DND-41 (cell line): ENCODE measurements around the gene CCRL2.
A peak's percentile ranks its signal among the peaks of the same experiment; 100 is the strongest.

Experiments used
- ATAC-seq: fragments of 200-7000 bp; cut with Tn5 transposase; 3 replicates; pipeline ENCODE4 v1.9.1; 2021; ENCODE audit warnings: low read depth; ENCODE audit not compliant: insufficient read depth
- DNase-seq: peaks from one replicate; pipeline ENCODE4 v3.0.0-alpha.2; 2020
- H2AFZ ChIP-seq: 2 replicates; pipeline ENCODE4 v1.6.0; 2012; ENCODE audit warnings: low read depth, low read length
- H3K27ac ChIP-seq: 2 replicates; pipeline ENCODE4 v1.5.1; 2012; ENCODE audit warnings: low read length, inconsistent platforms
- H3K27me3 ChIP-seq: fragments of 200-600 bp; sonication (generic); 2 replicates; pipeline ENCODE4 v1.6.0; 2012; ENCODE audit warnings: low read length, mild to moderate bottlenecking, inconsistent platforms; ENCODE audit not compliant: insufficient read depth, poor library complexity
- H3K36me3 ChIP-seq: 2 replicates; pipeline ENCODE4 v1.5.1; 2012; ENCODE audit warnings: low read length, inconsistent platforms; ENCODE audit not compliant: insufficient read depth
- H3K4me1 ChIP-seq: 2 replicates; pipeline ENCODE4 v1.5.1; 2012; ENCODE audit warnings: mild to moderate bottlenecking, low read length; ENCODE audit not compliant: insufficient read depth
- H3K4me2 ChIP-seq: 2 replicates; pipeline ENCODE4 v1.6.0; 2012; ENCODE audit warnings: mild to moderate bottlenecking, moderate library complexity, low read length, inconsistent platforms; ENCODE audit not compliant: insufficient read depth
- H3K4me3 ChIP-seq, 2 experiments: fragments of 200-600 bp in 1 of 2; shearing (Covaris generic) in 1 of 2; 2 replicates each; pipeline ENCODE4 v1.5.1; 2012 to 2016; ENCODE audit warnings: inconsistent platforms in 2 of 2, low read length in 2 of 2, mild to moderate bottlenecking in 2 of 2, low read depth in 1 of 2, moderate library complexity in 1 of 2
- H3K79me2 ChIP-seq: 2 replicates; pipeline ENCODE4 v1.6.0; 2012; ENCODE audit warnings: low read length, inconsistent platforms; ENCODE audit not compliant: insufficient read depth
- H3K9ac ChIP-seq: 2 replicates; pipeline ENCODE4 v1.6.0; 2012; ENCODE audit warnings: low read depth, mild to moderate bottlenecking, inconsistent platforms, low read length, moderate library complexity
- H3K9me3 ChIP-seq: 2 replicates; pipeline ENCODE4 v1.5.1; 2012; ENCODE audit warnings: low read length, moderate library complexity, mild to moderate bottlenecking, inconsistent platforms; ENCODE audit not compliant: insufficient read depth, severe bottlenecking
- H4K20me1 ChIP-seq: 2 replicates; pipeline ENCODE4 v1.6.0; 2012; ENCODE audit warnings: low read length; ENCODE audit not compliant: insufficient read depth
- EZH2 ChIP-seq: IDR thresholded peaks from 3 replicates; pipeline ENCODE4 v1.6.1; 2012; ENCODE audit warnings: borderline replicate concordance, low read depth, mild to moderate bottlenecking, moderate library complexity, low read length, inconsistent platforms; ENCODE audit not compliant: severe bottlenecking
- TF ChIP-seq, protein P1 (sequence below): IDR thresholded peaks from 2 replicates; pipeline ENCODE4 v1.5.1; 2012; ENCODE audit warnings: borderline replicate concordance, low read length, moderate library complexity, mild to moderate bottlenecking; ENCODE audit not compliant: poor library complexity, severe bottlenecking; ENCODE audit errors: extremely low read depth

CCRL2 gene

GRCh38 chr3:46395766-46396530 is 11.1 kb upstream of the CCRL2 start:
- H2AFZ ChIP-seq = no peak overlapping the region
- DNase-seq = no peak
- TF ChIP-seq, protein P1, sequence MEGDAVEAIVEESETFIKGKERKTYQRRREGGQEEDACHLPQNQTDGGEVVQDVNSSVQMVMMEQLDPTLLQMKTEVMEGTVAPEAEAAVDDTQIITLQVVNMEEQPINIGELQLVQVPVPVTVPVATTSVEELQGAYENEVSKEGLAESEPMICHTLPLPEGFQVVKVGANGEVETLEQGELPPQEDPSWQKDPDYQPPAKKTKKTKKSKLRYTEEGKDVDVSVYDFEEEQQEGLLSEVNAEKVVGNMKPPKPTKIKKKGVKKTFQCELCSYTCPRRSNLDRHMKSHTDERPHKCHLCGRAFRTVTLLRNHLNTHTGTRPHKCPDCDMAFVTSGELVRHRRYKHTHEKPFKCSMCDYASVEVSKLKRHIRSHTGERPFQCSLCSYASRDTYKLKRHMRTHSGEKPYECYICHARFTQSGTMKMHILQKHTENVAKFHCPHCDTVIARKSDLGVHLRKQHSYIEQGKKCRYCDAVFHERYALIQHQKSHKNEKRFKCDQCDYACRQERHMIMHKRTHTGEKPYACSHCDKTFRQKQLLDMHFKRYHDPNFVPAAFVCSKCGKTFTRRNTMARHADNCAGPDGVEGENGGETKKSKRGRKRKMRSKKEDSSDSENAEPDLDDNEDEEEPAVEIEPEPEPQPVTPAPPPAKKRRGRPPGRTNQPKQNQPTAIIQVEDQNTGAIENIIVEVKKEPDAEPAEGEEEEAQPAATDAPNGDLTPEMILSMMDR = no peak
- TF ChIP-seq EZH2 = no peak
- no peaks in the 10 kb centered on the region for H3K9me3 ChIP-seq
- H4K20me1 ChIP-seq = no peaks in the 10 kb centered on the region
- no peak overlapping the region for H3K4me2 ChIP-seq
- no peaks in the 10 kb centered on the region for H3K36me3 ChIP-seq
- H3K9ac ChIP-seq = no peak overlapping the region
- no peak overlapping the region for H3K4me3 ChIP-seq
- ATAC-seq = no peak
- no peaks in the 10 kb centered on the region for H3K79me2 ChIP-seq
- H3K27ac ChIP-seq = peak overlapping the region; percentile 89
- peaks cover 65% of the 10 kb centered on the region for H3K4me1 ChIP-seq
- H3K27me3 ChIP-seq = no peaks in the 10 kb centered on the region

DNA sequence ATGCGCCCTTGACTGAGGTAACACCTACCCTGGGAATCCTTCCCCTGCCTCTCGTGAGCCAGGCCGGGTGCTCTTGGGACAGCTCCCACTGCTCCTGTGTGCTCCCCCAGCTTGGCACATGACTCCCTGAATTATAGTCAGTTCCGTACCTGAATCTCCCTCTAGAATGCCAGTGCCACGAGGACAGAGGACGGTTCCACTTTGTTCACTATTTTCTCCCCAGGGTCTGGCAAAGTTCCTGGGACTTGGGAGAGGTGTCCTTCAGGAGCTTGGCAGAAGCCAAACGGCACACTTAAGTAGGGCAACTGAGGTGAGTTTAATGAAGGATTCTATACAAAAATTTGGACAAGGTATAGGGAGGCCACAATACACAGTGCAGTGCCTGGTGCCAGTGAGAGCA is 9.9 kb upstream of the CCRL2 start:
- no peaks in the 10 kb centered on the region for H3K27me3 ChIP-seq

GRCh38 chr3:46398186-46398955 is 8.7 kb upstream of the CCRL2 start:
- Histone ChIP-seq H2AFZ (no peak overlapping the region), H3K4me2 (no peak overlapping the region), H3K36me3 (no peaks in the 10 kb centered on the region), H3K27ac (no peak overlapping the region), H3K79me2 (no peaks in the 10 kb centered on the region), H3K4me1 (peaks cover 49% of the 10 kb centered on the region), H3K9me3 (no peaks in the 10 kb centered on the region), H4K20me1 (no peaks in the 10 kb centered on the region), H3K4me3 (no peak overlapping the region), H3K27me3 (no peaks in the 10 kb centered on the region), H3K9ac (no peak overlapping the region)
- DNase-seq (no peak), ATAC-seq (no peak)
- TF ChIP-seq, protein P1 = no peak
- no peak for TF ChIP-seq EZH2

More for the DNA sequence above, 9.9 kb upstream of the CCRL2 start:
- no peaks in the 10 kb centered on the region for H4K20me1 ChIP-seq
- H3K4me1 ChIP-seq = peaks cover 61% of the 10 kb centered on the region
- H3K36me3 ChIP-seq = no peaks in the 10 kb centered on the region
- no peak for TF ChIP-seq EZH2
- TF ChIP-seq, protein P1 = no peak
- ATAC-seq = no peak
- no peak for DNase-seq
- H2AFZ ChIP-seq = no peak overlapping the region
- H3K9me3 ChIP-seq = no peaks in the 10 kb centered on the region
- H3K9ac ChIP-seq = no peak overlapping the region
- H3K27ac ChIP-seq = peak overlapping the region; percentile 62
- no peak overlapping the region for H3K4me2 ChIP-seq
- H3K79me2 ChIP-seq = no peaks in the 10 kb centered on the region
- no peak overlapping the region for H3K4me3 ChIP-seq
